ENCODE measurements around the gene GABRD.

Gene GABRD

DNA sequence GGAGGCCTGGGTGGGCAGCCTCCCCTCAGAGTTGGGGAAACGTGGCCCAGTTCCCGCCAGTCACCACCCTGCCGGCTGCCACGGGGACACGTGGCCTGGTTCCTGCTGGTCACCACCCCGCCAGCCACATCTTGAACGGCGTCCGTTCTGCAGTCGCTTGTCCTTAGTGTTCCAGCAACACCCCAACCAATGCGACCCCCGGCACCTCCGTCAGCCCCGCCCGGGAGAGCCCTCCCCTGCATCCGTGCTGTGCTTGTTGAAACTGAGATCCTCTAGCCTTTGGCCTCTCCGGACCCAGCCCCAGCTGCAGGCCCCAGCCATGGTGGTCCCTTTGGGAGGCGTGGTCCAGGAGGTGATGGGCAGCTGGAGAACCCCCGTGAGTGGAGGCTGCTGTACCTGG, 49.8 kb downstream of the GABRD start:
- Histone ChIP-seq H3K9me3 (ENCODE audit: control insufficient read depth, low read depth, low read length) (no peaks in the 10 kb centered on the region), H3K27ac (ENCODE audit: low read length) (no peak overlapping the region), H3K4me1 (ENCODE audit: control insufficient read depth, low read depth, low read length) (no peaks in the 10 kb centered on the region), H3K4me3 (ENCODE audit: low read length) (no peak overlapping the region), H3K36me3 (ENCODE audit: control insufficient read depth, low read depth, low read length) (peaks cover 3% of the 10 kb centered on the region), H3K27me3 (ENCODE audit: control insufficient read depth, insufficient read depth, low read length) (no peaks in the 10 kb centered on the region), H3K9ac (ENCODE audit: low read length) (no peak overlapping the region)

DNA sequence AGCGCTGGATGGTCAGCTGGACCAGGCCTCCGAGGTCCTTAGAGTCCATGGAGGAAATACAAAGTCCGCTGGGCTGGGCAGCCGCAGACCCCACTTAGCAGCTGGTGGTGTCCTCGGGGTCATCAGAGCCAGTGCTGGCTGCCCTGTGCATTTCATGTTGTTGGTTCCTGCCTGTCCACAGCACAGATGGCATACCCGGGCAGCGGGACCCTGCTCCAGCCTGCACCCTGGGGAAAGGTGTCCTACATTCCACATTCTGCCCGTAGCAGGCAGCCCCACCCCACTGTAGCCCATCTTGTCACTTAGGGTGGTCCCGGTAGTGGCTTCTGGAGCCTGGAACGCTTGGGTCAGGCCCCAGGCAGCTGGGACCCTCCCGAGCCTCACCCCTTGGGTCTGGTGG, 50.9 kb downstream of the GABRD start:
- peaks cover 3% of the 10 kb centered on the region for H3K36me3 ChIP-seq (ENCODE audit: control insufficient read depth, low read depth, low read length)
- no peak overlapping the region for H3K4me3 ChIP-seq (ENCODE audit: low read length)
- H3K27me3 ChIP-seq (ENCODE audit: control insufficient read depth, insufficient read depth, low read length) = no peaks in the 10 kb centered on the region
- no peaks in the 10 kb centered on the region for H3K9me3 ChIP-seq (ENCODE audit: control insufficient read depth, low read depth, low read length)
- no peak overlapping the region for H3K9ac ChIP-seq (ENCODE audit: low read length)
- no peaks in the 10 kb centered on the region for H3K4me1 ChIP-seq (ENCODE audit: control insufficient read depth, low read depth, low read length)
- H3K27ac ChIP-seq (ENCODE audit: low read length) = no peak overlapping the region

DNA sequence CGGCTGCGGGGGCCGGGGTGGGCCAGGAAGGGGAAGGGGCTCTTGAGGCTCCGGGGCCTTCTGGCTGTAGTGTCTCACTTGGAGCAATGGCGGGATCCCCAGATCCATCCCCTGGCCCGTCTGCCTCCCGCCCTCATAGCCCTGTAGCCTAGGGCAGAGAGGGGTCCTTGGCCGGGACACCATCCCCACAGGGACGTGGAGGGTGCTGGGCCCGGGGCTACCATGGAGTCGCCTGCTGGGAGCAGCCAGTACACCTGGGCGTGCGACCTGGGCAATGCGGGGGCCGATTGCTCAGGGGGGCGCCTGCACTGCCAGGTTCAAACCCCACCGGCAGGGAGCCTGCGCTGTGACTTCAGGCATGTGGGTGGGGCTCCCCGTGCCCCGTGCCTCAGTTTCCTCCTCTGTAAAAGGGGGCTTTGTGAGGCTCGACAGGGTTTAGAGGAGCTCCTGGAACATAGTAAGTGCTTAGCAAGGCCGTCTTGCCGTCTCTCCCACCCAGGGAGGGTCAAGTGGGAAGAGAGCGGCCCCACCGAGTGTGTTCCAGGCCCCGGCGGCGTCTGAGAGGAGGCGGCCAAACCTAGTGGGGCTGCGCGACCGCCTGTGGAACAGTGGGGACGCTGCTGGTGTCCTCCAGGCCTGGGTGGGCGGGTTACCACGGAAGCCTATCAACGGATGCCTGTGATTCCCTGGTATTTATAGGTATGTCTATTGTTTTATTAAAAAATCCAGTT, 51.8 kb downstream of the GABRD start:
- Histone ChIP-seq H3K9me3 (ENCODE audit: control insufficient read depth, low read depth, low read length) (no peaks in the 10 kb centered on the region), H3K36me3 (ENCODE audit: control insufficient read depth, low read depth, low read length) (peaks cover 3% of the 10 kb centered on the region), H3K4me1 (ENCODE audit: control insufficient read depth, low read depth, low read length) (no peaks in the 10 kb centered on the region), H3K4me3 (ENCODE audit: low read length) (no peak overlapping the region), H3K9ac (ENCODE audit: low read length) (no peak overlapping the region), H3K27me3 (ENCODE audit: control insufficient read depth, insufficient read depth, low read length) (no peaks in the 10 kb centered on the region), H3K27ac (ENCODE audit: low read length) (no peak overlapping the region)

DNA sequence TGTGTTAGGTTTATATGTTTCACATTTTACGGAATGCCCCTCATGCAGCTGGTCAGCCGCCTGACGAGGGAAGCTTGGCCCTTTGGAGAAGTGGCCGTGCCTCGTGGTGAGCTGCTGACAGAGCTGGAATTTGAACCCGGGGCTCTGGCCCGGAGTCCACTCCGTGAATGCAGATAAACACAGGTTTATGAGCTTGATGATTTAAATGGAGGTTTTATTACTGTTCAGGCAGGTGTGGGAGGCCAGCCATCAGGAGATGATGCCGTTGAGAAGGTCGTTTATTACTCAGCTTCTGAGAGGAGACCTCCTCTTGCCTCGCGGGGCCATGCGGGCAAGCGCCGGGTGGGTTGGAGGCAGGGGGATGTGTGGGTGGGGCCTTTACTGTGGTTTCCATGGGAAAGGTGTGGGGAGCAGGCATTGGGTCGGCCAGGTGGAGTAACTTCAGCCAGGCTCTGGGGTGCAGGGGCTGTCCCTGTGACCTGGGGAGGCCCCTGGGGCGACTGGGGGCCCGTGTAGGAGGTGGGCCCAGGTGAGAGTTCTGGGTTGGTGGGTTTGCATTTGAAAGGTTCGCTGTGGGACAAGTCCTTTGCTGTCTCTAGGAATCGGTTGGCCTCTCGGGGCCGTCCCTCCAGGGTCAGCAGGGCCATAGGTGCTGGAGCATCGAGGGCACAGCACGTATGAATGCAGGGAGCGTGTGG, 53.1 kb downstream of the GABRD start:
- Histone ChIP-seq H3K27me3 (ENCODE audit: control insufficient read depth, insufficient read depth, low read length) (no peaks in the 10 kb centered on the region), H3K27ac (ENCODE audit: low read length) (no peak overlapping the region), H3K36me3 (ENCODE audit: control insufficient read depth, low read depth, low read length) (peaks cover 3% of the 10 kb centered on the region), H3K9ac (ENCODE audit: low read length) (no peak overlapping the region), H3K4me3 (ENCODE audit: low read length) (no peak overlapping the region), H3K4me1 (ENCODE audit: control insufficient read depth, low read depth, low read length) (no peaks in the 10 kb centered on the region), H3K9me3 (ENCODE audit: control insufficient read depth, low read depth, low read length) (no peaks in the 10 kb centered on the region)

DNA sequence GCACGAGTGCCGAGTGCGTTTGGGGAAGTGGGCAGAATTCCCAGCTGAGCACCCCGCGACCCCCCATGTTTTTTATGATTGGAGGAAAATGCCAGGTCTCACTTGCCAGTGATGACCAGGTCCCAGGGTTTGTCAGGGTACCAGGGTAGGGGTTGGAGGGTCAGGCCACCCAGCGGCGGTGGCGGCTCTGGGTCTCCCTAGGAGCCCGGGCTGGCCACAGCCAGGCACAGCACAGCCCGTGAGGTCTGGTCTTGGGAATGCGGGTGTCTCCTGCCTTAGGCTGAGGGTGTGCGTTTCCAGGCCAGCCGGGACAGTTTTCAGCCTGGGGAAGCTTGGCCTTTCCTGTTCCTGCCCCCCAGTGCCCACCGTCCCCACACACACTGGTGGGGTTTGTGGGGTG, 53.7 kb downstream of the GABRD start:
- Histone ChIP-seq H3K9ac (ENCODE audit: low read length) (no peak overlapping the region), H3K4me3 (ENCODE audit: low read length) (no peak overlapping the region), H3K27ac (ENCODE audit: low read length) (no peak overlapping the region), H3K4me1 (ENCODE audit: control insufficient read depth, low read depth, low read length) (no peaks in the 10 kb centered on the region), H3K9me3 (ENCODE audit: control insufficient read depth, low read depth, low read length) (no peaks in the 10 kb centered on the region), H3K27me3 (ENCODE audit: control insufficient read depth, insufficient read depth, low read length) (no peaks in the 10 kb centered on the region), H3K36me3 (ENCODE audit: control insufficient read depth, low read depth, low read length) (peaks cover 3% of the 10 kb centered on the region)

DNA sequence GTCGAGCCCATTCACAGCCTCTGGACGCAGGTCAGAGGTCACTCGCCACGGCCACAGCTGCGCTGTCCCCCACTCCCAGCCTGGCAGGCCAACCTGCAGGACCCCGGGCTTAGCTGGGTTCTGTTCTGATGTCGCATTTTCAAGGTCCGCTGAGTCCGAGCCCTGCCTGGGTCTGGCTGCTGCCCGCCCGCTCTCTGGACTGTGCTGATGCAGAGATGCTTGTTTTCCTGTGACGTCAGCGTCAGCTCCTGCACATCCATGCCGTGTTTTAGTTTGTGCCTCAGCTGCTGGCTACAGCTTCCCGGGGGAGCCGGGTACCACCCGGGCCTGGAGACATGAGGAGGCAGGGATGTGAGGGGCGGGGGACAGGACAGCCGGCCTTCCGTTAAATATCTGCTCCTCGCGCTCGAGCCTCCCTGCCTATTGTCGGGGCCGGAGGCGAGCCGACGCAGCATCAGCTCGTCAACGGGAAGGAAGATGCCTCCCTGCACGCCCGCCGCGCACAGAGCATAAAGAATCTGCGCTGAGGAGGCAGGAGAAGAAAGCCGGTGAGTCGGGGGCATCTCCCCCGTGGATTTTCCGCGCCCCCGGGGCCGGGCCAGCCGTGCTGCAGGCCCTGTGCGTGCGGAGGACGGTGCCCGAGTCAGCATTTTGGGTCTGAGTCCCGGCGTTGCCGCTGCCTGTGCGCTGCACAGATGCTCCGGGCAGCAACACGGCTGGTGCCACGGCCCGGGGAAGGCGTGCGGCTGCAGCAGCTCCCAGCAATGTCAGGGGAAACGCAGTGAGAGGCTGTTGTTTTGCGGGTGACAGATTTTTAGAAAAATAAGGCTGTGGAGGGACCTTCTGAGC, 54.5 kb downstream of the GABRD start:
- no peaks in the 10 kb centered on the region for H3K36me3 ChIP-seq (ENCODE audit: control insufficient read depth, low read depth, low read length)
- H3K4me3 ChIP-seq (ENCODE audit: low read length) = no peak overlapping the region
- H3K9ac ChIP-seq (ENCODE audit: low read length) = no peak overlapping the region
- no peaks in the 10 kb centered on the region for H3K9me3 ChIP-seq (ENCODE audit: control insufficient read depth, low read depth, low read length)
- no peaks in the 10 kb centered on the region for H3K27me3 ChIP-seq (ENCODE audit: control insufficient read depth, insufficient read depth, low read length)
- no peaks in the 10 kb centered on the region for H3K4me1 ChIP-seq (ENCODE audit: control insufficient read depth, low read depth, low read length)
- no peak overlapping the region for H3K27ac ChIP-seq (ENCODE audit: low read length)

DNA sequence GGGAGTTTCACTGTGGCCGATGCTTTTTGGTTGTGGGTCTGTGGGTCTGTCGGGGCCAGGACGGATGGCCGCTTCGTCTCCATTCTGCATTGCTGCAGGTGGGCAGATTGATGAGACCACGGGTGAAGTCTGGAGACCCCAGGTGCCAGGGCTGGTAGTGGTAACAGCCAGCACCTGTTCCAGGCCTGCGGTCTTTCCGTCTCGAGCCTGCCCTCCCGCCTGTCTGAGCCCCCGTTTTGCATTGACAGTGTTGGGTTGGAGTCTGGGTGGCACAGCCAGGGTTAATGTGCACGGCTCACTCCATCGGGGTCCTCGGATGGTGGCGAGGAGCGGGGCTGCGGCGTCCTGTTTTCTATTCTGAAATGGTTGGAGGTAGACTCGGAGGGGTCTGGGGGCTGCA, 55.3 kb downstream of the GABRD start:
- Histone ChIP-seq H3K27me3 (ENCODE audit: control insufficient read depth, insufficient read depth, low read length) (no peaks in the 10 kb centered on the region), H3K9me3 (ENCODE audit: control insufficient read depth, low read depth, low read length) (no peaks in the 10 kb centered on the region), H3K36me3 (ENCODE audit: control insufficient read depth, low read depth, low read length) (no peaks in the 10 kb centered on the region), H3K9ac (ENCODE audit: low read length) (no peak overlapping the region), H3K4me1 (ENCODE audit: control insufficient read depth, low read depth, low read length) (no peaks in the 10 kb centered on the region), H3K27ac (ENCODE audit: low read length) (no peak overlapping the region), H3K4me3 (ENCODE audit: low read length) (no peak overlapping the region)

DNA sequence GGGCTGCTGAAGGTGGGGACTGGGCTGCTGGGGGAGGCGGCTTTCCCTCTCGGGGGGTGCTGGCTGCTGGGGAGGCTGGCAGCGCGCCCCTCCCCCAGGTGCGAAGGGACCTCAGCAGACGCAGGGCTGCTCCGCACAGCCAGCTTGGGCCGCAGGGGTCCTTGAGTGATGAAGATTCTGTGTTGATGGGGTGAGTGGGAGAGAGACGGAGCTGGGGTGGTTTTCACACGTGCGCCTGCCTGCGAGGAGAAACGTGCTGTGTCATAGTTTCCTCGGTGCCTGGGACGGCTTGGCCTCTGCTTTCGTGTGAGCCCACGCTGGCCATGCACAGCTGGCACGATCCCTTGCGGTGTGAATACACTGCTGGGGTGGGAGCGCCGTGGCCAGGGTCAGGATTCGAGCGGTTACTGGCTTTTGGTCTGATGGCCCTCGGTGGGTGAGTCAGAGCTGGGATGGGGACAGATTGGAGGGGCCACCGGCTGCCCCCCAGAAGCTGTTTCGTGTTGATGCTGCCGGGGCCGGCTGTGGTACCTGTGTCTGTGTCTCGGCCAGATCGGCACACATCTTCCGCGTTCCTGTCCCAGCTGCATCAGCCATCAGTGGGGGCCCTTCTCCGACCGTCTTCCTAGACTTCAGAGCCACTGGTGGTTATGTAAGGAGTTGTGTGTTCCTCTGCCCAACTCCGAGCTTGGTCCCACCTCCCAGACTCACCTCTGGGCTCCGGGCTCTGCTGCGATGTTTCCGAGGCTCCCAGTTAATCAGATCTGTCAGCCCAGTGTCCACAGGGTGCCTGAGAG, 56.0 kb downstream of the GABRD start:
- H3K9me3 ChIP-seq (ENCODE audit: control insufficient read depth, low read depth, low read length) = no peaks in the 10 kb centered on the region
- H3K36me3 ChIP-seq (ENCODE audit: control insufficient read depth, low read depth, low read length) = no peaks in the 10 kb centered on the region
- H3K27ac ChIP-seq (ENCODE audit: low read length) = no peak overlapping the region
- H3K4me3 ChIP-seq (ENCODE audit: low read length) = no peak overlapping the region
- H3K9ac ChIP-seq (ENCODE audit: low read length) = no peak overlapping the region
- no peaks in the 10 kb centered on the region for H3K4me1 ChIP-seq (ENCODE audit: control insufficient read depth, low read depth, low read length)
- H3K27me3 ChIP-seq (ENCODE audit: control insufficient read depth, insufficient read depth, low read length) = no peaks in the 10 kb centered on the region

DNA sequence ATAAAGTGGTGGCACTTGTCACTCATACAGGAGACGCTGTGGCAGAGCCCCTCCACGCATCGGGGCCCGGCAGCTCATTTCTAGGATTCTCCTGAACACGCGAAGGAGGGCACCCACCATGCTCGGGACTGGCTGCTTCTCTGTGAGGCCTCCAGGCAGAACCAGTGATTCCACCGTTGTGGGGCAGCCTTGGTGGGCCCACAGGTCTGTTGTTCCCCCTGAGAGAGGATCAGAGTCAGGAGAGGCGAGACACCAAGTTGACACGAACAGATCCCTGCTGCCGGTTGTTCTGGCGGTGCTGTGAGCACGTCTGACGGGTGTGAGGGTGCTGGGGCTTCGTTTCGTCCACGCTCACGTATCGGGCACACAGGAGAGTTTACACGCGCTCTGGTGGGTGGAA, 57.7 kb downstream of the GABRD start:
- no peak overlapping the region for H3K4me3 ChIP-seq (ENCODE audit: low read length)
- no peaks in the 10 kb centered on the region for H3K36me3 ChIP-seq (ENCODE audit: control insufficient read depth, low read depth, low read length)
- no peak overlapping the region for H3K9ac ChIP-seq (ENCODE audit: low read length)
- no peaks in the 10 kb centered on the region for H3K9me3 ChIP-seq (ENCODE audit: control insufficient read depth, low read depth, low read length)
- no peaks in the 10 kb centered on the region for H3K4me1 ChIP-seq (ENCODE audit: control insufficient read depth, low read depth, low read length)
- no peak overlapping the region for H3K27ac ChIP-seq (ENCODE audit: low read length)
- no peaks in the 10 kb centered on the region for H3K27me3 ChIP-seq (ENCODE audit: control insufficient read depth, insufficient read depth, low read length)

DNA sequence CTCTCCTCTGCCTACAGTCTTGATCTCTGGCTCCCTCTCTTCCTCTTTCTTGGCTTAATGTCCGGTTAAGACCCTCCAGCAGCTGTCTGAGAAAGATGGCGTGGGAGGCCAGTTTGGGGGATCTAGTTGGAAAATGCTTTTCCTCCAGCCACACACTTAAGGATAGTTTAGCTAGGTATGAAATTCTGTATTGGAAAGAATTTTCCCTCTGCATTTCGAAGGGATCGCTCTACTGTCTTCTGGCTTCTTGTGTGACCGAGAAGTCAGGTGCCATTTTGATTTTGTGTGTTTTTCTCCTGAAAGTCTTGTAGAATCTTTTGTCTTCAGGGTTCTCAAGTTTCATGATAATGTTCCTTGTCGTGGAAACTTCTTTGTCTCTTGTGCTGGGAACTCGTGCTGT, 59.0 kb downstream of the GABRD start:
- H3K9me3 ChIP-seq (ENCODE audit: control insufficient read depth, low read depth, low read length) = no peaks in the 10 kb centered on the region
- no peaks in the 10 kb centered on the region for H3K36me3 ChIP-seq (ENCODE audit: control insufficient read depth, low read depth, low read length)
- H3K9ac ChIP-seq (ENCODE audit: low read length) = no peak overlapping the region
- H3K27me3 ChIP-seq (ENCODE audit: control insufficient read depth, insufficient read depth, low read length) = no peaks in the 10 kb centered on the region
- H3K4me3 ChIP-seq (ENCODE audit: low read length) = no peak overlapping the region
- no peak overlapping the region for H3K27ac ChIP-seq (ENCODE audit: low read length)
- no peaks in the 10 kb centered on the region for H3K4me1 ChIP-seq (ENCODE audit: control insufficient read depth, low read depth, low read length)

All from iPS-18a (cell line).